GM18502 (cell line): ENCODE results near the gene SH2B2.
"Not testable (repeated sequence)": the region's sequence is repeated elsewhere in the genome, so short reads cannot be mapped to it uniquely, and the experiment has no call there.

ENCODE experiments used
- ATAC-seq: cut with Tn5 transposase; IDR thresholded peaks from one replicate; pipeline ENCODE4 v1.9.1; 2021; ENCODE audit warnings: mild to moderate bottlenecking; ENCODE audit not compliant: unreplicated experiment, poor library complexity

Gene SH2B2

GRCh38 chr7:102303669-102304422, 17.2 kb downstream of the SH2B2 start:
- ATAC-seq, result no peak

- no peak for ATAC-seq
Measured at GRCh38 chr7:102304668-102305067, 18.0 kb downstream of the SH2B2 start.

GRCh38 chr7:102305414-102306268, 19.0 kb downstream of the SH2B2 start:
- peak; percentile 50 for ATAC-seq

GRCh38 chr7:102306916-102307677, 20.4 kb downstream of the SH2B2 start:
- peak; percentile 70 for ATAC-seq

GRCh38 chr7:102310414-102310815, 23.7 kb downstream of the SH2B2 start:
- no peak for ATAC-seq

GRCh38 chr7:102312317-102312716, 25.6 kb downstream of the SH2B2 start:
- no peak for ATAC-seq

- ATAC-seq, result no peak
Measured at GRCh38 chr7:102313997-102314780, 27.5 kb downstream of the SH2B2 start.

GRCh38 chr7:102317231-102318059, 30.8 kb downstream of the SH2B2 start:
- no peak for ATAC-seq

GRCh38 chr7:102318482-102318971, 31.9 kb downstream of the SH2B2 start:
- ATAC-seq, result no peak

- ATAC-seq, result no peak
Measured at GRCh38 chr7:102319671-102320070, 33.0 kb downstream of the SH2B2 start.

GRCh38 chr7:102320181-102320580, 33.5 kb downstream of the SH2B2 start:
- no peak for ATAC-seq

- no peak for ATAC-seq
Measured at GRCh38 chr7:102320601-102321350, 34.1 kb downstream of the SH2B2 start.

GRCh38 chr7:102321351-102322201, 34.9 kb downstream of the SH2B2 start:
- ATAC-seq, result no peak

- no peak for ATAC-seq
Measured at GRCh38 chr7:102322202-102322715, 35.6 kb downstream of the SH2B2 start.

GRCh38 chr7:102323914-102324195, 37.2 kb downstream of the SH2B2 start:
- no peak for ATAC-seq

- ATAC-seq, result not testable (repeated sequence)
Measured at GRCh38 chr7:102325106-102325505, 38.4 kb downstream of the SH2B2 start.

- ATAC-seq, result no peak
Measured at GRCh38 chr7:102326157-102326889, 39.7 kb downstream of the SH2B2 start.
